Kidney glomerular epithelial cell (primary cell): ENCODE measurements around the gene EHD1.
A peak's percentile ranks its signal among the peaks of the same experiment; 100 is the strongest.

ENCODE experiments used
- DNase-seq: peaks from one replicate; lab custom pipeline; 2025; lab: John Stamatoyannopoulos, UW

EHD1 gene

DNA sequence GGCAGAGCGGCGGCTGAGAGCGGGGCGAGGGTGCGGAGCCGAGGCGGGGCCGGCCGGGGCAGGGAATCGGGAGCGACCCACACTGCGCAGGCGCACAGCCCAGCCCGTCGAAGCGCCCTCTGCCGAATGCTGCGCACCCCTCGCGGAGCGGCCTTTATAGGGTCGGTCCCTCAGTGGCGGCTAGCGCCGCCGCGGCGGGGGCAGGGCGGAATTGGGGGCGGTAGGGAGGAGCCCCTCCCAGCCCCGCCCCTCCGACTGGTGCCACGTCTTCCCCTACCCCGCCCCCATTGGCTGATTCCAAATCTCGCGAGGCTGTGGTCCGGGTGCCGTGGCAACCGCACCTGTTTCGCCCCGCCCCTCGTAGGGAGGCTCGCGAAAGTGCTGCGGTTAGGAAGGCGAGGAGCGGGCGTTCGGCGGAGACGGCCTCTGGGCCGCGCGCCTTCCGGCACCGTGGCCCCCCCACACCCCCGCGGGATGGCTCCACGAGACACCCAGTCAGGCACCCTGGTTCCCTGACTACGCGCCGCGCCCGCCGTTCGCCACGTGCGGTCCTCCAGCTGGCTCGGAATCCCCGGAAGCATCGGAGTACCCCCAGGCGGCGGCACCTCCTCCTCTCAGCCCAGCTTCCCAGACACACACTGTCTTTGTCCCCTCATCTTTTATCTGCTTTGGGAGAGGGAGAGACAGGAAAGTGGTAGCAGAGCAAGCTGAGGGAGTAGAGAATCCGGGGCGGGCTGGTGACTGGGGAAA lies at the start of gene EHD1:
TSS of gene EHD1 (minus strand) at position 128 of the 750 bp plus-strand sequence. CDS start 157 bp downstream, outside the sequence.
- DNase-seq: peak; percentile 96

DNA sequence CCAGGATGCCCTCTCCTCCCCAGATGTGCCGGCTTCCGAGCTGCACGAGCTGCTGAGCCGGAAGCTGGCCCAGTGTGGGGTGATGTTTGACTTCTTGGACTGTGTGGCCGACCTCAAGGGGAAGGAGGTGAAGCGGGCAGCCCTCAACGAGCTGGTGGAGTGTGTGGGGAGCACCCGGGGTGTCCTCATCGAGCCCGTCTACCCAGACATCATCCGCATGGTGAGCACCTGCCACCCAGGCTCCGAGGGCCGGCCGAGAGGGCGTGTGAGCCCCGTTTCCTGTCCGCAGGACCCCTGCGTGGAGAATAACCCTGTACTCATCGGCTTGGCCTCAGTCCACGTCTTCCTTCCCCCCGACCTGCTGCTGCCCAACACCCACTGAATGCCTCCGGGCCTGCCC lies 48.3 kb upstream of the EHD1 start:
- DNase-seq: no peak

DNA sequence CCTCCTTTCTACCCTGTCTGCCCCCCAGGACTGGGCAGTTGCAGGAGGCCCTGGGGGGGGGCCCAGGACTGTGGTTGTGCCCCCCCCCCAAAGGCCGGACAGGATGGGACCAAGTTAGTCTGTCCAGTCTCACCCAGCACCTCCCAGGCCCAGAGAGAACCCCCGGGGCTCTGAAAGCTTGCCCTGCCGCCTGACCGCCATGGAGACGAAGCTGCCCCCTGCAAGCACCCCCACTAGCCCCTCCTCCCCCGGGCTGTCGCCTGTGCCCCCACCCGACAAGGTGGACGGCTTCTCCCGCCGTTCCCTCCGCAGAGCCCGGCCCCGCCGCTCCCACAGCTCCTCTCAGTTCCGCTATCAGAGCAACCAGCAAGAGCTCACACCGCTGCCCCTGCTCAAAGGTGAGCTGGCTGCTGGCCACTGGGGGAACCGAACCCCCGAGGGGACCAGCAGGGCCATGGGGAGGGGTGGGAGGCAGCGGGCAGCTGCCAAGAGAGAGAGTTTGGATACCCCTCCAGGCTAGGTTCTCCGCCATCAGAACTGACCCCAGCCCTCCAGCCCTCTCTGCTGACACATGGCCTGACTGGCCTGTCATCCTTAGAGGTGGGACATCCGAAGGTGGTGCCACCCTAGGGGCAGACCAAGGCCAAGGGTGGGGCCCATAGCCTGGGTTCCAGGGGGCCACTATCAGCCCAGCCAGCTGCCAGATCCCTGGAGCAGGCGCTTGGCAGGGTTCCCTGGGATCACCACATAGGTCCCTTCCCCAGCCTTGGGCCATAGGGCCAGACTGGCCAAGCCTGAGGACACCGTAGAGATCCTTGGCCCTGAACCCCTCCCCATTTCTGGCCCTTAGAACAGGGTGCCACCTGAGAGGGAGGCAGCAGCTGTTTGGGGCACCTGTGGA lies 47.4 kb upstream of the EHD1 start:
- DNase-seq: no peak

DNA sequence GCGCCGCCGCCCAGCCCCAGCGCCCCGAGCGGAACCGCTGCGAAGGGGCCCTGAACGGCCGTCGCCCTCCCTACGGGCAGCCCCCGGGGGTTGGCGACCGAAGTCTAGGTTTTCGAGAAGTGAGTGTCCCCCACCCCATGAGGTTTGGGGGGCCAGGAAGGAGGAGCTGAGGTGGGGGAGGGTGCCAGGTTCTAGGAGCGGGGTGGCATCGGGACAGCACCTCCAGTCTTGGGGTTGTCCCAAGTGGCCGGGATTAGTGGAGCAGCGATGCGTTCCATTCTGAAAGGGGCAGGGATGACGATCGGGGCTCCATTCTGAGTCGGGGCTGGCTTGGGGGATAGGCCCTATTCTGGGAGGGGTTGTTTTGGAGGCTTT lies 46.5 kb upstream of the EHD1 start:
- DNase-seq: no peak

DNA sequence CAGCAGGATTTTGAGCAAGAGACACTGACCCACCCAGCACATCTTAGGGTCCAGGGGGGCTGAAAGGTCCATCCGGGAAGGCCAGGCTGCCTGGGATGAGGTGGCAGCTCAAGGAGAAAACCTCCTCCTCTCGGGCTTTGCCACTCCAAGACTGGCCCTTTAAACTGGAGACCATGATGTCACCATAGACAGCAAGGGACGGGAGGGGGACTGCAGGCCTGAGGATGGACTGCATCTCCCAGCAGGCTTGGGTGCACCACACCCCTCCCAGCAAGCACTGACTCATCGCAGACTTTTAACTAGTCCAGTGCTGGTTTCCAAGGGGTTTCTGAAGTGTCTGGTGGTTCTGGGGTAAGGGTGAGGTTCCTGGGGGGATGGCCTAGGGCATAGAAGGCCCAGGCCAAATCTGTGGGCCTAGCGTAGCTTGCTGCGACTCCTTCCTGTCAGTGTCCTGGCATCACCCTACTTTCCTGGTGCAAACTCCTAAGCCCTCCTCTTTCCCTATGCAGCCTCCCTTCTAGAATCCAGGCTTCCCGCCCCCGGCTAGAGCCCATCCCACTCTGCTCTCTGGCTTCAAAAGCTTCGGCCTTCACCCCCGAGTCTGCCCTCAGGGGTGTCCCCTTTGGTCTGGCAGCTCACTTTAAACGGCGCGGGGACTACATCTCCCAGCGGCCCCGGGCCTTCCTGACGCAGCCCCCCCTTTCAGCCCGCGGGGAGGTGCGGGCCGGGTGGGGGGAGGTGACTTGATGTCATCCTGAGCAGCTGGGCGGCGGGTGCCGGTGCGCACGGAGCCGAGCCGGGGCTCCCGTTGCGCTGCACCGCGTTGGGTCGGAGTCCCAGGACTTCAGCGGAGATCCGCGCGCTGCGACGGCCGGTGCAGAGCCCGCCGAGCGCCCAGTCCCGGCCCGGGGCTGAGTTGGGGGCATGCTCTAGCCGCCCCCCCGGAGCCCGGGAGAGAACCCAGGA lies 45.8 kb upstream of the EHD1 start, which contains the start of gene PPP2R5B:
TSS of gene PPP2R5B (plus strand) at position 746 of the 966 bp plus-strand sequence. CDS start 1,046 bp downstream, outside the sequence.
- peak; percentile 93 for DNase-seq

DNA sequence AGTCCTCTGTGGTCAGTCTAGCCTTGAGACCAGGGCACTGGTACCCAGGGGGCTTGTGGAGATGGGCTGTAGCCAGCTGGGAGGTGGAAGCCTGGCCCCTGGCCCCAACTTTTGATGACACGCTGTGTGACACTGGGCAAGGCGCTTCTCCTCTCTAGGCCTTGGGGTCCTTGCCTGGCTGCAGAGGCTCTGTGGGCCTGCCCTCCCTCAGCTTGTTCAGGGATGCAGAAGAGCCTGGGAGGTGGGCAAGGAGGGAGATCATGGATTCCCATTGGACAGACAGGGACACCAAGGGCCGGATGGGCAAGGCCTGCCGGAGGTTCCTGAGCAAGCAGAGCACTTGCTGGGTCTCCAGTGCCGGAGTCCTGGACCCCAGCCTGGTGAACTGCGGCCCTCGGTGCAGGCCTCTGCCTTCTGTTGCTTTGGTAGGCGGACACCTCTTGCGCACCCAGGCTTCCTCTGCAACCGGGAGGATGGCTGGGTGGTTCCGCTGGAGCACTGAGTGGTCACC lies 44.8 kb upstream of the EHD1 start:
- DNase-seq: no peak

DNA sequence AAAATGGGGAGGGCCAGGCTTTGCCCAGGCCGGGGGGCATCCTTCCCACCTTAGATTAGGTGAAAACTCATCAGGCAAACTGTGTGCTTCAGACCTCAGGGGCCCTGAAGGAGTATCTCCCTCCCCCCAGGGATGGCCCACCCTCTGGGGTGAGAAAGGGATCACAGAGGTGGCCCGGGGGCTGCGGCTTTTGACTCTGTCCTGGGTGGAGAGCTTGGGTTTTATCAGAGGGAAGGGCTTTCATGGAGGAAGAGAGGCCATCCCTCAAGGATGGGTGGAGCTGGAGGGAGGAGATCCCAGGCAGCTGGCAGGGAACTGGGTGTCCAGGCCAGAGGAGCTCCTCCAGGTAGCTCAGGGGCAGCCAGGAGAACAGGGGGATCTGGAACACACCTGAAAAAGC lies 43.0 kb upstream of the EHD1 start:
- DNase-seq: no peak

DNA sequence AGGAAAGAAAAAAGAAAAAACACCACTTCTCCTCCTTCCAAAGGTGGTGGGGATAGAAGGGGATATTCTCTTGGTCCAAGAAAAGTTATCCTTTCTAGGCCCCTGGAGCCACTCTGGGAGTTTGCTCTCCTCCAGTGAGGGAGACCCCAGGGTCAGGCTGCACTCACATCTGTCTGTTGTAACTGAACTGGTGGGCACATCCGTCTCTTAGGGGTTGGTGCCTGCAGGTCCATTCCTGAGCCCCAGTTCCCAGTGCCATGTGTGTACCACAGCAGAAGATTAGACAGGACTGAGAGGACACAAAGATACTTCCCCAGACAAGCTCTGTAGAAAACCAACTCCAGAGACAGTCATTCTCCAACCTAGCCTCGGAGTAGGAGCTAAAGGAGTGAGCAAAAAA lies 41.7 kb upstream of the EHD1 start:
- DNase-seq: no peak

DNA sequence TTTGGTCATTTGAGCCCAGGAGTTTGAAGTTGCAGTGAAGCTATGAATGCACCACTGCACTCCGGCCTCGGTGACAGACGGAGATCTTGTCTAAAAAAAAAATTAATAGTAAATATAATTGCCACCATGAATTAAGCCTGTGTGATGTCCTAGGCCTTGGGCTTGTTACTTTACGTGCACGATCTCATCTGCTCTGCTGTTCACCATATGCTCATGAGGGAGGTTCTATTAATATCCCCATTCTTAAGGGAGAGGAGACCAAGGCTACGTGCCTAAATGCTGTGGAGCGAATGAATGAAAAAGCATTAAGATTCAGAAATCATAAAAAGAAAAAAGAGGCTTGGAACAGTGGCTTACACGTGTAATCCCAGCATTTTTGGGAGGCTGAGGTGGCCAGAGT lies 41.2 kb upstream of the EHD1 start:
- no peak for DNase-seq

DNA sequence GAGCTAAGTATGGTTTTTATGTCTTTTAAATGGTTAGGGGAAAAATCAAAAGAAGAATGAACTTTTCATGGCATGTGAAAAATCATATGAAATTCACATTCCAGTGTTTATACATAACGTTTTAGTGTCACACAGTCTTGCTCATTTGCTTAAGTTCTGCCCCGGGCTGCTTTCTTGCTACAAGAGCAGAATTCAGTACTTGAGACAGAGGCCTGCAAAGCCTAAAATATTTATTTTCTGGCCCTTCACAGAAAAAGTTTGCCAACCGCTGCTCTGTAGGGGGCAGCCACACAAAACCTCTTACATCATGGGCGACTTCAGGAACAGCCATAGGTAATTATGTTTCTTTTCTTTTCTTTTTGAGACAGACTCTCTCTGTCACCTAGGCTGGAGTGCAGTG lies 39.6 kb upstream of the EHD1 start:
- peak; percentile 13 for DNase-seq

DNA sequence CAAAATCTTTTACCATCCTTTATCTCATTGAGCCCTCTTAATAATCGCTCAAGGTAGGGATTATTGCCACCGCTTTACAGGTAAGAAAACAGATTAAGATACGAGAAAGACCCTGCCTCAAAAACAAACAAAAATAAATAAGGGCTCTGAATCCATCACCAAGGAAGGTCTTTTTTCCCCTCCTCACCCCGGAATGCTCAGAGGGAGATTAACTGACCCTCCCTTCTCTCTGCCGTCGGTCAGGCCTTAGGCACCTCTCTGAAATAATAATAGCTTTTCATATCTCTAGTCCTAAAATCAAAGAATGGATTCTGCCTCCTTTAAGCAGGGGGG lies 39.2 kb upstream of the EHD1 start:
- DNase-seq: no peak

DNA sequence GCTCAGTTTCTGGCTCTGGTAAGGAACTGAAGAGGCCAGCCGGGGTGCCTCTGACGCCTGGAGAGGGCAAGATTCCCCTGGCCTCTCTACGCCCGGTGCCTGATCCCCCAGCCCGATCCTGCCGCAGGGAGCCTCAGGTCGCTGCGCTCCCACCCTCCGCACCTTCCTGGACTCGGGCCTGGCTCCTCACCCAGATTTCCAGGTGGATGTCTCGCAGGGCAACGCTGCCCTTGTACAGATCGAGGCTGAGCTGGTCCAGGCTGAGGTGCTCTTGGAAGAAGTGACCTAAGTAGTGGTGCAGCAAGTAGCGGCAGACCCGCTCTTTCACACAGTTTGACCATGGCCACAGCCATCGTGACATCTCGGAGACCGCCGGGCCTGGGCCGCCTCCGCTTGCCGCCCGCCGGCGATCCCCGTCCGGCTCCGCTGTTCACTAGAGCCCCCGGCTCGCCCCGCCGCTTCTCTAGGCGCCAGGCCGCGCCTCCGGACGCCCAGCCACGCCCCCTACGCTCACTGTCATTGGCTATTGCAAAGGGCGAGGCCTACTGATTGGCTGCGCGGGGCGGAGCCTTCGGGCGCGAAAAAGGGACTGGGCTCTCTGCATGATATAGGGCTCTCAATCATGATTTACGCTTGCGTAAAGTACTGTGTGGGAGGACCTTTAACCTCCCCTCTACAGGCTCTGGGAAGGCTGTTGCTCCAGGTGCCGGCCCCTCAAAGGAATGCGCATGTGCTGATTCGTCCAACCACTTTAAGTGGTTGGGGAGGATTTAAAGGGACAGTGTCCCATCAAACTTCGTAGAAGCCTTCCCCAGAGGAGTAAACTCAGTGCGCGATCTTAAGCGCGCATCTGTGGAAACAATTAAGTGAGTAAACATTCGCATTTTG lies 38.6 kb upstream of the EHD1 start, which contains the start of gene ATG2A:
TSS of gene ATG2A (minus strand) at position 435 of the 888 bp plus-strand sequence. CDS start at position 361, 74 bp downstream.
- peak; percentile 99 for DNase-seq

DNA sequence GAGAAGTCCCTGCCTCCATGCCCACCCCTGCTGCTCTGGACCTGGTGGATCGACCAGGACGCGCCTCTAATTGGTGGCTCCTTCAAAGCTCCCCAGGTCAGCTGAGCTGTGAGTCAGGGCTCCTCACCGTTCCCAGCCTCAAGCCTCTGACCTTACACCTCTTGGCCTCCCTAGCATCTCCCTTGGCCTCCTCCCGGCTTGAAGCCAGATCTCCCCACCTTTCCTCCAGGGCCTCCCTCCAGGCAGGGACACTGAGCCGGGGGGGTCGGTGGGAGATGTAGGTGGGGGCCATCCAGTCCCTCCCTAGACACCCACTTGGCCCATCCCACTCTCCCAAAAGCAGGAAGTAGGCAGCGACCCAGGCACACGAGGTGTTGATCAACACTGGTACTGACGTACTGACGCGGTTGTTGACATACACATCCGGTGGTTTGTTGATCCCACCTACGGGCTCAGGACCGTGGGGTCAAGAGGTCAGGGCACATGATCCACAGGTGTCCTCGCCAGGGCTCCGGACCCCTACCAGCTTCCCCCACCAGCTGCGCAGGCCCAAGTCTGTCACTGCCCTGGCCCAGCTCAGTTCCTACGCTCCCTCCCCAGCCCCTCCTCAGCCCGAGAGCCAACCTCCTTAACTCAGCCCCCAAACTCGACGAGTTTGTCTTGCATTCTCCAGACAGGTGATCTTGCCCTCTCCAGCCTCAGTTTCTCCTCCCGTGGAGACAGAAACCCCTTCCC lies 37.8 kb upstream of the EHD1 start:
- no peak for DNase-seq

DNA sequence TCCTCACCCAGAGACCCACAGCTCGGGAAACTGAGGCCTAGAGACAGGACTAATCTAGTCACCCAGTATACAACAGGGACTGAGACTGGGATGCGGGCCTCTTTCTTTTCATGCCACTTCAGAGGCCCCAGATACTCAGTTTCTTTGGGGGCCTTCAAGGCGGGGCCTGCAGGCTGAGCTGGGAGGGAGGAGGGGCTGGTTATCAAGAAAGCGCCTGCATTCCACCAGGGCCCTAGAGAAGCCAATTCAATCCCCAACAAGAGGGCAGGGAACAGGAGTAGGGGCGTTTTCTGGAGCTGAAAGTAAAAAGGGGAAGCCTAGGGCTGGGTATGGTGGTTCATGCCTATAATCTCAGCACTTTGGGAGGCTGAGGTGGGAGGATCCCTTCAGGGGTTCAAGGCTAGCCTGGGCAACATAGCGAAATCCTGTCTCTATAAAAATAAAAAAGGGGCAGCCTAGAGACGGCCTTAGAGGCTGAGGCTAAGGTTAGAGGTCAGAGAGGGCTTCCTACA lies 37.0 kb upstream of the EHD1 start:
- DNase-seq: no peak

DNA sequence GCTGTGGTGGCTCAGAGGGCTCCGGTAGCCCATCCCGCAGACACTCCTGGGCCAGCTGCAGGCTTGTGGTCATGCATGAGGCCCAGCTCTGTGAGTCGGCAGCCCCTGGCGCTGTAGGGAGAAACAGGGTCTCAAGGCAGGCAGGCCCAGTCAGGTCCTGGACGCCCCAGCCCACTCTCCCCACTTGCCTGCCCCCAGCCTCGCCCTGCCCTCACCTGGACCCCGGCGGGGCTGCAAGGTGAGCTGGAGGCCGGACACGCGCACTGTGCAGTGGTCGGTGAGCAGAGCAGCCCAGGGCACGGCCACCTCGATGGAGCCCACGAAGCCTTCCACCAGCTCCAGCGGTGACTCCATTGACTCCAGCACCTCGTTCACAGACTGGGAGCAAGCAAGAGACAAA lies 35.7 kb upstream of the EHD1 start:
- no peak for DNase-seq

DNA sequence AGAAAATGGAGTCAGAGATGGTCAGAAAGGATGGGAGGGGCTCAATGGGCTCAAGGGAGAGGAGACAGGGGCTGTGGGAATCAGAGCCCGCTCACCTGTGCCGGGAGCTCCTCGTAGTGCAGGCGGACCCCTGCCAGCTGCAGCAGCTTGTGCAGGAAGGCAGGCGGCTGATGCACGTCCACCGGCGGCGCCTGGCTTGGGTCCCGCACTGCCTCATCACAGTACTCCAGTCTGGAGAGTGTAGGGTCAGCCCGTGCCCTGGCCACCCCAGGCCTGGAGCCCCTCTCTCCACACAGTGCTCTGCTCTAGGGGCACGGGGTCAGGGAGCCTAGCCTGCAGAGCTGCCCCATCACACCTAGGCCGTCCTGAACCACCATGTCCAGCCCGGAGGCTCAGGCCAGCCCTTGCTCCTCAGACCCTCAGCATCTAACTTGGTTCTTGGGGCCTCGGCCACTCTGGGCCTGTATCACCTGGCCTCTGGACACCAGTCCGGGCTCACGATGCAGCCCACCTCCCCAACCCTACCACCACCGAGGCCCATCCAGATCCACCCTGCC lies 34.8 kb upstream of the EHD1 start:
- DNase-seq: no peak

DNA sequence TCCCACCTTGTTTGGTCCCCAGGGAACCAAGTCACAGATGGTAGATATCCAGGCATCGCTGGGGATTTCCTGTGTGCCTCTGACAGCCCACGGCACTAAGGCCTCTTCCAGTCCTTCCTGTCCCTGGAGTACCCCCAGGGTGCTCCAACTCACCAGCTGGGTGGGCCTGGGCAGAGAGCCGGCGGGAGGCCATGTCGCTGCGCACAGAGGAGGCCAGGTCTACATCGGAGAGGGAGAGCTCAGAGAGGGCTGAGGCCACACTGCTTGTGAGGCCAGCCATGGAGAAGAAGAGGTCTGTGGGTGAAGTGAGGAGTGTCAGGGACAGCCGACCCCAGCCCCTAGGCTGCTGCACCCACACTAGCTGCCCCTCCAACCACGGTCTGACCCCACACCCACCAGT lies 33.3 kb upstream of the EHD1 start:
- DNase-seq: no peak

DNA sequence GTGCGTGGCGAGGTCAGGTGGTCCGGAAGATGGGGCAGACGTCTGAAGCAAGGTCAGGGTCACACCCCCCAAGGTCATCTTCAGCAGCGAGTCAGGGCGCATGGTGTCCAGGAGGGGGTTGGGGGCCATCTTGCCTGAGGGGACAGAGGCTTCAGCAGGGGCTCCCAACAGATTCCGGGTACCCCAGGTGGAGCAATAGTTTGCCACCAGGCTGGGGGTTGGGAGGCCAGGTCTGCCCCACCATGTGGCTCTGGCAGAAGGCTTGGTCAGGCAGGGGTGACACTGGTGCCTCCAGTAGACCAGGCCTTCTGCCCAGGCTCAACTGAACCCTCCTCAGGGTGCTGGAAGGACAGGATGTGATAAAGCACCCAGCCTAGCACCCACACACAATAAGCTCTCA lies 32.7 kb upstream of the EHD1 start:
- no peak for DNase-seq

DNA sequence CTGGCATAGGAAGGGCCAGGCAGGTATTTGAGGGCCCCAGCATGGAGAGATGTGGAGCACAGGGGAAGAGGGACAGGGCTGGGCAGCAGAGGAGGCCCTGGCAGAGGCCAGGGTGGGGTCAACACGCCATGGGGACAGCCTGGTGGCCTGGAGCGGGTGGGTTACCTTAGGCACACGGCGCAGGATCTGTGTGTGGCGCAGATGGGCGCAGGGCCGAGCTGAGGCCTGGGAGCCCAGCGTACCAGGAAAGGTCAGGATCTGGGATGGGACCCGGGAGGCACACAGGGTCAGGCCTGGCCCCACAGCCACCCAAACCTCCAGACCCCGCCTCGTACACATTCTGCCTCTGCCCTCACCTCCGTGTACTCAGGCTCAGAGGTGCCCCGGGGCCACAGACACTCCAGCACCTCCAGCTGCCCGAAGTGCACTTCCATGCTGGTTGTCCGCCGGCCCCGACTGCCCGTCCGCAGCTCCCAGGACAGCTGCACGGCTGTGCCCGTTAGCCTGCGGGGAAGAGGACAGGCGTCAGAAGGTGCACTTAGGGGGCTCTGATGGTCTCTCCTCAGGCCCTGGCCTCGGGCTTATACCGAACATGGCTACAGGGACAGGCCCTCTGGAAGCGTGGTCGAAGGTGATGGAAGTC lies 32.2 kb upstream of the EHD1 start:
- no peak for DNase-seq
